HG03558 (cell line): ENCODE measurements around the gene LARP4.
"Not testable (repeated sequence)": the region's sequence is repeated elsewhere in the genome, so short reads cannot be mapped to it uniquely, and the experiment has no call there.

ENCODE experiments used
- ATAC-seq: cut with Tn5 transposase; IDR thresholded peaks from one replicate; pipeline ENCODE4 v1.9.1; 2021; ENCODE audit warnings: moderate number of reproducible peaks; ENCODE audit not compliant: unreplicated experiment; ENCODE audit errors: extremely low read depth

LARP4 gene

GRCh38 chr12:50400638-50401499 is at the start of gene LARP4:
LARP4 (plus strand) TSS chr12:50400885; CDS start chr12:50401011, 126 bp downstream.
- no peak for ATAC-seq

- ATAC-seq, result no peak
These were observed 49.3 kb upstream of the LARP4 start for GRCh38 chr12:50351120-50352043.

- no peak for ATAC-seq
These were observed 47.3 kb upstream of the LARP4 start for GRCh38 chr12:50353404-50353803.

GRCh38 chr12:50353869-50354593 is 46.7 kb upstream of the LARP4 start:
- ATAC-seq, result no peak

- ATAC-seq, result no peak
These were observed 45.8 kb upstream of the LARP4 start for GRCh38 chr12:50354908-50355307.

GRCh38 chr12:50355365-50355764 is 45.3 kb upstream of the LARP4 start:
- no peak for ATAC-seq

- no peak for ATAC-seq
These were observed 38.0 kb upstream of the LARP4 start for GRCh38 chr12:50362671-50363070.

GRCh38 chr12:50363141-50363540 is 37.5 kb upstream of the LARP4 start:
- ATAC-seq, result no peak

- ATAC-seq, result no peak
These were observed 34.8 kb upstream of the LARP4 start for GRCh38 chr12:50365709-50366406.

GRCh38 chr12:50370672-50371071 is 30.0 kb upstream of the LARP4 start:
- not testable (repeated sequence) for ATAC-seq

GRCh38 chr12:50375802-50376201 is 24.9 kb upstream of the LARP4 start:
- no peak for ATAC-seq

- no peak for ATAC-seq
These were observed 19.8 kb upstream of the LARP4 start for GRCh38 chr12:50380761-50381325.

GRCh38 chr12:50387487-50387886 is 13.2 kb upstream of the LARP4 start:
- no peak for ATAC-seq

- ATAC-seq, result no peak
These were observed 12.7 kb upstream of the LARP4 start for GRCh38 chr12:50387972-50388478.

GRCh38 chr12:50388793-50389192 is 11.9 kb upstream of the LARP4 start:
- ATAC-seq, result not testable (repeated sequence)

GRCh38 chr12:50390316-50390741 is 10.4 kb upstream of the LARP4 start:
- no peak for ATAC-seq

- no peak for ATAC-seq
These were observed 6.1 kb upstream of the LARP4 start for GRCh38 chr12:50394469-50395029.

- no peak for ATAC-seq
These were observed 3.5 kb upstream of the LARP4 start for GRCh38 chr12:50397117-50397650.

- ATAC-seq, result no peak
These were observed 1.8 kb upstream of the LARP4 start for GRCh38 chr12:50398931-50399330.
